WTC11 (cell line): ENCODE results near the gene TIMM44.

ENCODE experiments used
- CREB1 ChIP-seq: sonication (generic); formaldehyde crosslinking; IDR thresholded peaks from 2 replicates; pipeline ENCODE4 v1.8.0; 2023; ENCODE audit warnings: mild to moderate bottlenecking, missing genetic modification reagents
- CTCF ChIP-seq: fragments of 200-600 bp; IDR thresholded peaks from 2 replicates; pipeline ENCODE4 v1.8.0; 2022; ENCODE audit warnings: antibody characterized with exemption
- IRF2 ChIP-seq: sonication (generic); formaldehyde crosslinking; IDR thresholded peaks from 2 replicates; pipeline ENCODE4 v1.8.0; 2022; ENCODE audit warnings: low read depth, missing genetic modification reagents, borderline replicate concordance
- JAZF1 ChIP-seq: fragments of 250-450 bp; sonication (Bioruptor Pico); IDR thresholded peaks from 2 replicates; pipeline ENCODE4 v1.9.0; 2021; ENCODE audit warnings: moderate library complexity, mild to moderate bottlenecking, inconsistent platforms
- ZNF532 ChIP-seq: fragments of 250-450 bp; sonication (Bioruptor Pico); IDR thresholded peaks from 2 replicates; pipeline ENCODE4 v1.9.0; 2021; ENCODE audit warnings: mild to moderate bottlenecking, borderline replicate concordance
- TF ChIP-seq, protein P1 (sequence below): sonication (generic); formaldehyde crosslinking; IDR thresholded peaks from 2 replicates; pipeline ENCODE4 v1.8.1; 2023; ENCODE audit warnings: mild to moderate bottlenecking, moderate library complexity, missing genetic modification reagents
- TF ChIP-seq, protein P2 (sequence below): sonication (generic); formaldehyde crosslinking; IDR thresholded peaks from 2 replicates; pipeline ENCODE4 v1.8.0; 2022; ENCODE audit warnings: mild to moderate bottlenecking, missing genetic modification reagents
- TF ChIP-seq, protein P3 (sequence below): sonication (generic); formaldehyde crosslinking; IDR thresholded peaks from 2 replicates; pipeline ENCODE4 v1.8.1; 2022; ENCODE audit warnings: mild to moderate bottlenecking, moderate library complexity, missing genetic modification reagents

DNA sequence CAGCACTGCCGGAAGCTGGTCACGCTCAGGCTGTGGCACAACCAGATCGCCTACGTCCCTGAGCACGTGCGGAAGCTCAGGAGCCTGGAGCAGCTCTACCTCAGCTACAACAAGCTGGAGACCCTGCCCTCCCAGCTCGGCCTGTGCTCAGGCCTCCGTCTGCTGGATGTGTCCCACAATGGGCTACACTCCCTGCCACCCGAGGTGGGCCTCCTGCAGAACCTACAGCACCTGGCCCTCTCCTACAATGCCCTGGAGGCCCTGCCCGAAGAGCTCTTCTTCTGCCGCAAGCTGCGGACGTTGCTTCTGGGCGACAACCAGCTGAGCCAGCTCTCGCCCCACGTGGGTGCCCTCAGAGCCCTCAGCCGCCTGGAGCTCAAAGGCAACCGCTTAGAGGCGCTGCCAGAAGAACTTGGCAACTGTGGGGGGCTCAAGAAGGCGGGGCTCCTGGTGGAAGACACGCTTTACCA is 43.0 kb downstream of the TIMM44 start:
- no peak for TF ChIP-seq CTCF
- TF ChIP-seq, protein P1, sequence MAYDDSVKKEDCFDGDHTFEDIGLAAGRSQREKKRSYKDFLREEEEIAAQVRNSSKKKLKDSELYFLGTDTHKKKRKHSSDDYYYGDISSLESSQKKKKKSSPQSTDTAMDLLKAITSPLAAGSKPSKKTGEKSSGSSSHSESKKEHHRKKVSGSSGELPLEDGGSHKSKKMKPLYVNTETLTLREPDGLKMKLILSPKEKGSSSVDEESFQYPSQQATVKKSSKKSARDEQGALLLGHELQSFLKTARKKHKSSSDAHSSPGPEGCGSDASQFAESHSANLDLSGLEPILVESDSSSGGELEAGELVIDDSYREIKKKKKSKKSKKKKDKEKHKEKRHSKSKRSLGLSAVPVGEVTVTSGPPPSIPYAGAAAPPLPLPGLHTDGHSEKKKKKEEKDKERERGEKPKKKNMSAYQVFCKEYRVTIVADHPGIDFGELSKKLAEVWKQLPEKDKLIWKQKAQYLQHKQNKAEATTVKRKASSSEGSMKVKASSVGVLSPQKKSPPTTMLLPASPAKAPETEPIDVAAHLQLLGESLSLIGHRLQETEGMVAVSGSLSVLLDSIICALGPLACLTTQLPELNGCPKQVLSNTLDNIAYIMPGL = no peak
- no peak for TF ChIP-seq ZNF532 (CRISPR knock-in tag)
- TF ChIP-seq, protein P2, sequence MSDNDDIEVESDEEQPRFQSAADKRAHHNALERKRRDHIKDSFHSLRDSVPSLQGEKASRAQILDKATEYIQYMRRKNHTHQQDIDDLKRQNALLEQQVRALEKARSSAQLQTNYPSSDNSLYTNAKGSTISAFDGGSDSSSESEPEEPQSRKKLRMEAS (CRISPR knock-in tag) = no peak
- no peak for TF ChIP-seq CREB1 (CRISPR knock-in tag)
- TF ChIP-seq JAZF1 (CRISPR knock-in tag) = no peak
- no peak for TF ChIP-seq IRF2 (CRISPR knock-in tag)
- TF ChIP-seq, protein P3, sequence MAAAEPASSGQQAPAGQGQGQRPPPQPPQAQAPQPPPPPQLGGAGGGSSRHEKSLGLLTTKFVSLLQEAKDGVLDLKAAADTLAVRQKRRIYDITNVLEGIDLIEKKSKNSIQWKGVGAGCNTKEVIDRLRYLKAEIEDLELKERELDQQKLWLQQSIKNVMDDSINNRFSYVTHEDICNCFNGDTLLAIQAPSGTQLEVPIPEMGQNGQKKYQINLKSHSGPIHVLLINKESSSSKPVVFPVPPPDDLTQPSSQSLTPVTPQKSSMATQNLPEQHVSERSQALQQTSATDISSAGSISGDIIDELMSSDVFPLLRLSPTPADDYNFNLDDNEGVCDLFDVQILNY = no peak
